ENCODE results near the gene BRAT1.

DNA sequence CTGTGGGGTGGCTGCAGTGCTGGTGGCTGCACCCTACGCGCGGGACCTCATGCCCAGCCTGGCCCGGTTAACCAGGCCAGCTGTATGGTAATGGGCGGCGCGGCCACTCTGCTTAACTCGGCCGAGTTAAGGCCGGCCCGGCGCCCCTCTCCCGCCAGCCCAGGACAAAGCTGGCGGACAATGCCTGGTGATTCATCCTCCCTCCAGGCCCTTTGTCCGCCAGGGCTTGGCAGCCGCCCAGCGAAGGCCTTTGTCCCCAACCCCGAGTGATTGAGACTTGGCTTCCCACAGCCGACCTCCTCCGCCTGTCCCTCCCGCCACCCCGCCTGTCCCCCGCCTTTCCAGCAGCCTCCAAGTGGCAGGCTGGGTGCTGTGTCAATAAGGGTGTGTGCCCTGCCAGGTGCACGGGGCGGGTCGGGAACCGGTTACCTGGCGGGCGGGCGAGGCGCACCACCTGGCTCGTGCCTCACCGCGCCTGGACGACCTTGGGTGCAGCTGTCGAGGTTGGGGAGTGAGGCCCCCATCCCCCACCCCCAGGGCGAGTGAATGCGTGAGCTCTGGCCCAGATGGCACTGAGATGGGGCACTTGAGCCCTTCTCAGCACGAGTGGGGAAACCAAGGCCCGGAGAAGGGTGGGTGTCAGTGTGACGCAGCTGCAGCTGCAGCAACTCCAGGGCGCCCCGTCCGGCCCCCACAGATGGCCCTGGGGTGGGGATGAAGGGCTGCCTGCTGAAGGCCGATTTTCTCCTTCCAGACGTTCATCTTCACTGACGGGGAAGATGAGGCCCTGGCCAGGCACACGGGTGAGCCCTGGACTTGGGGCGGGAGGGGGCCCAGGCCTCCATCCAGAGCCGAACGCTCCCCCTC lies 31.1 kb downstream of the BRAT1 start:
- TF ChIP-seq, protein P1, sequence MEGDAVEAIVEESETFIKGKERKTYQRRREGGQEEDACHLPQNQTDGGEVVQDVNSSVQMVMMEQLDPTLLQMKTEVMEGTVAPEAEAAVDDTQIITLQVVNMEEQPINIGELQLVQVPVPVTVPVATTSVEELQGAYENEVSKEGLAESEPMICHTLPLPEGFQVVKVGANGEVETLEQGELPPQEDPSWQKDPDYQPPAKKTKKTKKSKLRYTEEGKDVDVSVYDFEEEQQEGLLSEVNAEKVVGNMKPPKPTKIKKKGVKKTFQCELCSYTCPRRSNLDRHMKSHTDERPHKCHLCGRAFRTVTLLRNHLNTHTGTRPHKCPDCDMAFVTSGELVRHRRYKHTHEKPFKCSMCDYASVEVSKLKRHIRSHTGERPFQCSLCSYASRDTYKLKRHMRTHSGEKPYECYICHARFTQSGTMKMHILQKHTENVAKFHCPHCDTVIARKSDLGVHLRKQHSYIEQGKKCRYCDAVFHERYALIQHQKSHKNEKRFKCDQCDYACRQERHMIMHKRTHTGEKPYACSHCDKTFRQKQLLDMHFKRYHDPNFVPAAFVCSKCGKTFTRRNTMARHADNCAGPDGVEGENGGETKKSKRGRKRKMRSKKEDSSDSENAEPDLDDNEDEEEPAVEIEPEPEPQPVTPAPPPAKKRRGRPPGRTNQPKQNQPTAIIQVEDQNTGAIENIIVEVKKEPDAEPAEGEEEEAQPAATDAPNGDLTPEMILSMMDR (conservative IDR thresholded peaks at IDR 0.05 in 1 of 2, IDR thresholded peaks at IDR 0.05 in 1 of 2; ENCODE audit: low read depth in 1 of 2, low read length in 2 of 2) = no peak
- TF ChIP-seq EZH2 (IDR thresholded peaks at IDR 0.05; ENCODE audit: low read length, missing control alignments) = no peak

Data from fibroblast of lung (primary cell).